ENCODE results near the gene CCSAP.

DNA sequence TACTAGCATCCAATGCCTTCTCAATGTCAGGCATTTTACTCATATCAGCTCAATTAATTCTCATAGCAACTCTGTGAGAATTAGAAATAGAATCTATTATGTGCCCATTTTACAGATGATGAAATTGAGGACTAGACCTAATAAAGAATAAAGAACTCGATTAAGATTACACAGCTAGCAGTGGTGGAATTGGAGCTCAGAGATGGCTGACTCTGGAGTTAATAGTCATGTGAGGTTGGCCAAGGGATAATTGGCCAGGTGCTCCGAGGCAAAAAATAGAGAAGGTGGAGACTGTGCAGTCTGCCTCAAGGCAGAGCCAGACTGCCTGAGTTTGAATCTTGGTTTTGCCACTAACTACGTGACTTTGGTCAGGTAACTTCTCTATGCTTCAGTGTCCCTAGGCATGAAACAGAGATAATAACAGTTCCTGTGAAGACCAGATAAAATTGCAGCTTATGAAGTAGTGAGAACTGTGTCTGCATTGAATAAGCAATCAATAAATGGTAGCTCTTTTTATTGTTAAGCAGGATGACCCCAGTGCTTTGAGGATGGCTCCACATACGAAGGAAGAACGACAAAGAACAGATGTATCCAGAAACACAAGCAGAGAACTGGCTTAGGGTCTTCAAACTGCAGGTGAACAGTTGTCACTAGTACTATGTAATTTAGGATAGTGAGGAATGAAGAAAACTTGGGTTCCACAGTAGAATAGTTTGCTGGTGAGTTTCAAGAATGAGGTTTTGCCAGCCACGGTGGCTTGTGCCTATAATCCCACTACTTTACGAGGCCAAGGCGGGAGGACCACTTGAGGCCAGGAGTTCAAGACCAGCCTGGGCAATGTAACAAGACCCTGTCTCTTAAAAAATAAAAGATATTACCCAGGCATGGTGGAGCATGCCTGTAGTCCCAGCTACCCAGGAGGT, 6.9 kb upstream of the CCSAP start:
- TF ChIP-seq, protein P1, sequence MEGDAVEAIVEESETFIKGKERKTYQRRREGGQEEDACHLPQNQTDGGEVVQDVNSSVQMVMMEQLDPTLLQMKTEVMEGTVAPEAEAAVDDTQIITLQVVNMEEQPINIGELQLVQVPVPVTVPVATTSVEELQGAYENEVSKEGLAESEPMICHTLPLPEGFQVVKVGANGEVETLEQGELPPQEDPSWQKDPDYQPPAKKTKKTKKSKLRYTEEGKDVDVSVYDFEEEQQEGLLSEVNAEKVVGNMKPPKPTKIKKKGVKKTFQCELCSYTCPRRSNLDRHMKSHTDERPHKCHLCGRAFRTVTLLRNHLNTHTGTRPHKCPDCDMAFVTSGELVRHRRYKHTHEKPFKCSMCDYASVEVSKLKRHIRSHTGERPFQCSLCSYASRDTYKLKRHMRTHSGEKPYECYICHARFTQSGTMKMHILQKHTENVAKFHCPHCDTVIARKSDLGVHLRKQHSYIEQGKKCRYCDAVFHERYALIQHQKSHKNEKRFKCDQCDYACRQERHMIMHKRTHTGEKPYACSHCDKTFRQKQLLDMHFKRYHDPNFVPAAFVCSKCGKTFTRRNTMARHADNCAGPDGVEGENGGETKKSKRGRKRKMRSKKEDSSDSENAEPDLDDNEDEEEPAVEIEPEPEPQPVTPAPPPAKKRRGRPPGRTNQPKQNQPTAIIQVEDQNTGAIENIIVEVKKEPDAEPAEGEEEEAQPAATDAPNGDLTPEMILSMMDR (IDR thresholded peaks at IDR 0.05) = no peak
- TF ChIP-seq EP300 (IDR thresholded peaks at IDR 0.05; ENCODE audit: borderline replicate concordance in 1 of 2, low read depth in 1 of 2, low read length in 1 of 2) (no peak), TCF12 (IDR thresholded peaks at IDR 0.05) (no peak), MXI1 (IDR thresholded peaks at IDR 0.05; ENCODE audit: low read depth, low read length) (no peak)
- TF ChIP-seq, protein P2, sequence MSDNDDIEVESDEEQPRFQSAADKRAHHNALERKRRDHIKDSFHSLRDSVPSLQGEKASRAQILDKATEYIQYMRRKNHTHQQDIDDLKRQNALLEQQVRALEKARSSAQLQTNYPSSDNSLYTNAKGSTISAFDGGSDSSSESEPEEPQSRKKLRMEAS (IDR thresholded peaks at IDR 0.05; ENCODE audit: low read depth) = no peak
- TF ChIP-seq, protein P3, sequence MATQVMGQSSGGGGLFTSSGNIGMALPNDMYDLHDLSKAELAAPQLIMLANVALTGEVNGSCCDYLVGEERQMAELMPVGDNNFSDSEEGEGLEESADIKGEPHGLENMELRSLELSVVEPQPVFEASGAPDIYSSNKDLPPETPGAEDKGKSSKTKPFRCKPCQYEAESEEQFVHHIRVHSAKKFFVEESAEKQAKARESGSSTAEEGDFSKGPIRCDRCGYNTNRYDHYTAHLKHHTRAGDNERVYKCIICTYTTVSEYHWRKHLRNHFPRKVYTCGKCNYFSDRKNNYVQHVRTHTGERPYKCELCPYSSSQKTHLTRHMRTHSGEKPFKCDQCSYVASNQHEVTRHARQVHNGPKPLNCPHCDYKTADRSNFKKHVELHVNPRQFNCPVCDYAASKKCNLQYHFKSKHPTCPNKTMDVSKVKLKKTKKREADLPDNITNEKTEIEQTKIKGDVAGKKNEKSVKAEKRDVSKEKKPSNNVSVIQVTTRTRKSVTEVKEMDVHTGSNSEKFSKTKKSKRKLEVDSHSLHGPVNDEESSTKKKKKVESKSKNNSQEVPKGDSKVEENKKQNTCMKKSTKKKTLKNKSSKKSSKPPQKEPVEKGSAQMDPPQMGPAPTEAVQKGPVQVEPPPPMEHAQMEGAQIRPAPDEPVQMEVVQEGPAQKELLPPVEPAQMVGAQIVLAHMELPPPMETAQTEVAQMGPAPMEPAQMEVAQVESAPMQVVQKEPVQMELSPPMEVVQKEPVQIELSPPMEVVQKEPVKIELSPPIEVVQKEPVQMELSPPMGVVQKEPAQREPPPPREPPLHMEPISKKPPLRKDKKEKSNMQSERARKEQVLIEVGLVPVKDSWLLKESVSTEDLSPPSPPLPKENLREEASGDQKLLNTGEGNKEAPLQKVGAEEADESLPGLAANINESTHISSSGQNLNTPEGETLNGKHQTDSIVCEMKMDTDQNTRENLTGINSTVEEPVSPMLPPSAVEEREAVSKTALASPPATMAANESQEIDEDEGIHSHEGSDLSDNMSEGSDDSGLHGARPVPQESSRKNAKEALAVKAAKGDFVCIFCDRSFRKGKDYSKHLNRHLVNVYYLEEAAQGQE (IDR thresholded peaks at IDR 0.05; ENCODE audit: low read depth, low read length) = no peak
